WERI-Rb-1 (cell line): Measurements from ENCODE around the gene CLASP2.

Source experiments
- DNase-seq: peaks from one replicate; pipeline ENCODE4 v3.0.0-alpha.2; 2020
- H3K27ac ChIP-seq: fragments of 250-450 bp; sonication (Bioruptor Pico); 2 replicates; pipeline ENCODE4 v1.5.1; 2020; ENCODE audit warnings: mild to moderate bottlenecking, moderate library complexity
- H3K27me3 ChIP-seq: fragments of 250-450 bp; sonication (Bioruptor Pico); 2 replicates; pipeline ENCODE4 v1.5.1; 2021; ENCODE audit warnings: mild to moderate bottlenecking, low read depth, moderate library complexity; ENCODE audit not compliant: insufficient read depth, severe bottlenecking
- H3K36me3 ChIP-seq: fragments of 250-450 bp; sonication (Bioruptor Pico); 2 replicates; pipeline ENCODE4 v1.5.1; 2020; ENCODE audit warnings: mild to moderate bottlenecking, moderate library complexity
- H3K4me3 ChIP-seq: 2 replicates; pipeline ENCODE4 v1.5.1; 2011; ENCODE audit warnings: low read depth, mild to moderate bottlenecking, control low read depth, low read length
- H3K9me3 ChIP-seq: fragments of 250-450 bp; sonication (Bioruptor Pico); 2 replicates; pipeline ENCODE4 v1.5.1; 2021; ENCODE audit warnings: mild to moderate bottlenecking, moderate library complexity; ENCODE audit not compliant: severe bottlenecking
- CTCF ChIP-seq: IDR thresholded peaks from 2 replicates; pipeline ENCODE4 v1.5.1; 2011; ENCODE audit warnings: low read depth, mild to moderate bottlenecking, control low read depth, inconsistent platforms, low read length

Gene CLASP2

GRCh38 chr3:33582234-33582633 is 135.8 kb downstream of the CLASP2 start:
- no peak for TF ChIP-seq CTCF
- Histone ChIP-seq H3K27me3 (no peaks in the 10 kb centered on the region), H3K9me3 (no peaks in the 10 kb centered on the region), H3K4me3 (no peak overlapping the region), H3K36me3 (peaks cover 12% of the 10 kb centered on the region), H3K27ac (no peak overlapping the region)
- DNase-seq = no peak

GRCh38 chr3:33581666-33582065 is 136.4 kb downstream of the CLASP2 start:
- Histone ChIP-seq H3K9me3 (no peaks in the 10 kb centered on the region), H3K36me3 (peaks cover 12% of the 10 kb centered on the region), H3K4me3 (no peak overlapping the region), H3K27ac (no peak overlapping the region), H3K27me3 (no peaks in the 10 kb centered on the region)
- no peak for DNase-seq
- TF ChIP-seq CTCF = no peak

GRCh38 chr3:33579840-33580239 is 138.2 kb downstream of the CLASP2 start:
- Histone ChIP-seq H3K27me3 (no peaks in the 10 kb centered on the region), H3K36me3 (peaks cover 12% of the 10 kb centered on the region), H3K9me3 (no peaks in the 10 kb centered on the region), H3K27ac (no peak overlapping the region), H3K4me3 (no peak overlapping the region)
- TF ChIP-seq CTCF = no peak
- no peak for DNase-seq

GRCh38 chr3:33579178-33579510 is 138.9 kb downstream of the CLASP2 start:
- Histone ChIP-seq H3K4me3 (no peak overlapping the region), H3K27me3 (no peaks in the 10 kb centered on the region), H3K27ac (no peak overlapping the region), H3K9me3 (no peaks in the 10 kb centered on the region), H3K36me3 (peaks cover 17% of the 10 kb centered on the region)
- TF ChIP-seq CTCF = no peak
- DNase-seq = no peak

GRCh38 chr3:33578325-33579177 is 139.5 kb downstream of the CLASP2 start:
- no peaks in the 10 kb centered on the region for H3K9me3 ChIP-seq
- H3K27me3 ChIP-seq = no peaks in the 10 kb centered on the region
- DNase-seq = no peak
- no peak overlapping the region for H3K4me3 ChIP-seq
- H3K36me3 ChIP-seq = peaks cover 19% of the 10 kb centered on the region
- H3K27ac ChIP-seq = no peak overlapping the region
- no peak for TF ChIP-seq CTCF

GRCh38 chr3:33577588-33577987 is 140.5 kb downstream of the CLASP2 start:
- Histone ChIP-seq H3K9me3 (no peaks in the 10 kb centered on the region), H3K27me3 (no peaks in the 10 kb centered on the region), H3K36me3 (peaks cover 20% of the 10 kb centered on the region), H3K4me3 (no peak overlapping the region), H3K27ac (no peak overlapping the region)
- no peak for DNase-seq
- no peak for TF ChIP-seq CTCF
